Measurements from ENCODE around the gene UMAD1. TPM values are rescaled to one million over a fixed set of nuclear protein-coding genes. Genes with fewer than 3 reads are reported as not detected.

Gene UMAD1
- total and polyA plus RNA-seq, 2 donors (not counting 3 experiments of a cell fraction or from before 2014, with no cell fraction given) = 5.6 to 6.6 TPM

DNA sequence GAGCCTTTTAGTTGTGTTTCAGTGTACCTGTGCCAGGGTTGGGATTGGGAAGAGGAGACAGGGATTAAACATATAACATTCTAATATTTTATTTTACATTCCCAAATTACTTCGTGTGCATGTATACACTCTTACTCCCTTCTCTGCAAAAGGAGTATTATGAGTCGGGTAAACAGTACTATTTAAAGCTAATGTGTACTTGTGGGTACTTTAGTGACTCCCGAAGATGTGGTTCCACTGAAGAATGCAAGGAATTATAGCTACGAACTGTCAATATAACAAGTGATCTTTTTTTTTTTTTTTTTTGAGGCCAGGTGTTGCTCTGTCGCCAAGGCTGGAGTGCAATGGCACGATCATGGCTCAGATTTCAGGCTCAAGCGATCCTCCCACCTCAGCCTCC is 200.5 kb downstream of the UMAD1 start:
- H4K20me1 ChIP-seq (replicated peaks; ENCODE audit: control insufficient read depth, extremely low read depth, insufficient read depth, low read length) = no peaks in the 10 kb centered on the region
- no TSS peak for BruUV-seq (replicated peaks)
- H3K9me1 ChIP-seq (replicated peaks; ENCODE audit: control insufficient read depth, extremely low read depth, insufficient read depth, low read length) = no peaks in the 10 kb centered on the region
- ChIA-PET POLR2A (no interaction called here), CTCF (interaction anchor here (0.7 to 1.8 kb wide), 3 partner anchors 9 to 80 kb away, joined by 3 to 6 read pairs (median 4); no protein-coding TSS in a partner anchor)
- H3K27me3 ChIP-seq (ENCODE audit: control insufficient read depth in 2 of 2, insufficient read depth in 2 of 2, low read length in 2 of 2) = no peaks in the 10 kb centered on the region
- H3K9me3 ChIP-seq (replicated peaks; ENCODE audit: control insufficient read depth, insufficient read depth, low read length) = no peaks in the 10 kb centered on the region
- H3K9ac ChIP-seq (replicated peaks; ENCODE audit: extremely low read depth, insufficient read depth, low read length) = no peak overlapping the region
- H3K4me3 ChIP-seq (replicated peaks in 1 of 3; ENCODE audit: insufficient read depth in 1 of 3, low read depth in 1 of 3, low read length in 3 of 3) = no peak overlapping the region
- H3K79me2 ChIP-seq (ENCODE audit: control insufficient read depth, insufficient read depth, low read length) = no peaks in the 10 kb centered on the region
- peak; percentile 55 for FAIRE-seq
- no peaks in the 10 kb centered on the region for H3K4me1 ChIP-seq (ENCODE audit: control insufficient read depth, extremely low read depth, insufficient read depth, low read length)
- intact Hi-C loops (cut with micrococcal nuclease) = no loop called here
- H2AFZ ChIP-seq (ENCODE audit: low read depth, low read length) = no peak overlapping the region
- H3K27ac ChIP-seq (ENCODE audit: insufficient read depth, low read depth, low read length) = no peak overlapping the region
- no peak overlapping the region for H3K4me2 ChIP-seq (ENCODE audit: insufficient read depth, low read length)
- TF ChIP-seq MAX (IDR thresholded peaks at IDR 0.05; ENCODE audit: insufficient read depth, insufficient read length) (no peak), POLR2AphosphoS5 (IDR thresholded peaks at IDR 0.05; ENCODE audit: insufficient read depth, low read depth, low read length) (no peak), EZH2 (IDR thresholded peaks at IDR 0.05; ENCODE audit: borderline replicate concordance, low read depth, low read length, severe bottlenecking) (no peak), GATA2 (IDR thresholded peaks at IDR 0.05; ENCODE audit: insufficient read depth, insufficient read length, low read depth, low read length) (no peak), POLR2A (IDR thresholded peaks at IDR 0.05; ENCODE audit: low read depth, low read length) (no peak), JUN (IDR thresholded peaks at IDR 0.05; ENCODE audit: borderline replicate concordance, insufficient read depth, insufficient read length, low read depth) (no peak), FOS (IDR thresholded peaks at IDR 0.05; ENCODE audit: borderline replicate concordance, insufficient read depth, low read length) (no peak), MYC (IDR thresholded peaks at IDR 0.05; ENCODE audit: low read depth, low read length) (no peak)
- TF ChIP-seq, protein P1, sequence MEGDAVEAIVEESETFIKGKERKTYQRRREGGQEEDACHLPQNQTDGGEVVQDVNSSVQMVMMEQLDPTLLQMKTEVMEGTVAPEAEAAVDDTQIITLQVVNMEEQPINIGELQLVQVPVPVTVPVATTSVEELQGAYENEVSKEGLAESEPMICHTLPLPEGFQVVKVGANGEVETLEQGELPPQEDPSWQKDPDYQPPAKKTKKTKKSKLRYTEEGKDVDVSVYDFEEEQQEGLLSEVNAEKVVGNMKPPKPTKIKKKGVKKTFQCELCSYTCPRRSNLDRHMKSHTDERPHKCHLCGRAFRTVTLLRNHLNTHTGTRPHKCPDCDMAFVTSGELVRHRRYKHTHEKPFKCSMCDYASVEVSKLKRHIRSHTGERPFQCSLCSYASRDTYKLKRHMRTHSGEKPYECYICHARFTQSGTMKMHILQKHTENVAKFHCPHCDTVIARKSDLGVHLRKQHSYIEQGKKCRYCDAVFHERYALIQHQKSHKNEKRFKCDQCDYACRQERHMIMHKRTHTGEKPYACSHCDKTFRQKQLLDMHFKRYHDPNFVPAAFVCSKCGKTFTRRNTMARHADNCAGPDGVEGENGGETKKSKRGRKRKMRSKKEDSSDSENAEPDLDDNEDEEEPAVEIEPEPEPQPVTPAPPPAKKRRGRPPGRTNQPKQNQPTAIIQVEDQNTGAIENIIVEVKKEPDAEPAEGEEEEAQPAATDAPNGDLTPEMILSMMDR (IDR thresholded peaks at IDR 0.05; ENCODE audit: extremely low read depth in 1 of 2, insufficient read depth in 1 of 2, low read depth in 1 of 2, low read length in 2 of 2) = no peak
- H3K36me3 ChIP-seq (ENCODE audit: control insufficient read depth in 2 of 2, extremely low read depth in 1 of 2, insufficient read depth in 2 of 2, low read length in 2 of 2) = no peaks in the 10 kb centered on the region
- dilution Hi-C loops (cut with MboI; ENCODE audit: extremely low pct_ligation_motif_present, low sequenced_read_pairs) = no loop called here
- no peak for DNase-seq (ENCODE audit: low read depth, low spot score)
